B cell (primary cell): Measurements from ENCODE around the gene FBLN5.

Experiments used
- EZH2 ChIP-seq: IDR thresholded peaks from 2 replicates; pipeline ENCODE4 v1.6.1; 2012; ENCODE audit warnings: borderline replicate concordance, low read depth, mild to moderate bottlenecking, moderate library complexity, low read length; ENCODE audit not compliant: insufficient read depth, poor library complexity, severe bottlenecking
- TF ChIP-seq, protein P1 (sequence below): fragments of 200-600 bp; IDR thresholded peaks from one replicate; pipeline ENCODE4 v1.8.0; 2022; ENCODE audit warnings: antibody characterized with exemption, mild to moderate bottlenecking

DNA sequence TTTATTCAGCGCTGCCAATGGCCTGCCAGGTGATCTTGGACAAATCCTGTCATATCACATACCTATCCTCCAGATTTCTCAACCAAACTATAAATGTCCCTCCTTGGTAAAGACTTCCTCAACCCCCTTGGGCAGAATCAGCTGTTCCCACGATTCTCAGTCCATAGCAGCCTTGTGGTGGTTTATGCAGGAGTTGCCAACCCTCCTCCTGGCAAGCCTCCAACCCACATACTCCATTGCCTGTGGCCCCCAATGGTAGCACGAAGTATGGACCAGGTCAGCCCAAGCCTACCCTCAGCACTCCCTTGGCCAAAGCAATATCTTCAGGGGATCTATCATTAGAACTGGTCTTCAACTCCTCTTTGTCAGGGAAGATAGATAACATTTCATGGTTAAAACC, 27.0 kb downstream of the FBLN5 start:
- TF ChIP-seq, protein P1, sequence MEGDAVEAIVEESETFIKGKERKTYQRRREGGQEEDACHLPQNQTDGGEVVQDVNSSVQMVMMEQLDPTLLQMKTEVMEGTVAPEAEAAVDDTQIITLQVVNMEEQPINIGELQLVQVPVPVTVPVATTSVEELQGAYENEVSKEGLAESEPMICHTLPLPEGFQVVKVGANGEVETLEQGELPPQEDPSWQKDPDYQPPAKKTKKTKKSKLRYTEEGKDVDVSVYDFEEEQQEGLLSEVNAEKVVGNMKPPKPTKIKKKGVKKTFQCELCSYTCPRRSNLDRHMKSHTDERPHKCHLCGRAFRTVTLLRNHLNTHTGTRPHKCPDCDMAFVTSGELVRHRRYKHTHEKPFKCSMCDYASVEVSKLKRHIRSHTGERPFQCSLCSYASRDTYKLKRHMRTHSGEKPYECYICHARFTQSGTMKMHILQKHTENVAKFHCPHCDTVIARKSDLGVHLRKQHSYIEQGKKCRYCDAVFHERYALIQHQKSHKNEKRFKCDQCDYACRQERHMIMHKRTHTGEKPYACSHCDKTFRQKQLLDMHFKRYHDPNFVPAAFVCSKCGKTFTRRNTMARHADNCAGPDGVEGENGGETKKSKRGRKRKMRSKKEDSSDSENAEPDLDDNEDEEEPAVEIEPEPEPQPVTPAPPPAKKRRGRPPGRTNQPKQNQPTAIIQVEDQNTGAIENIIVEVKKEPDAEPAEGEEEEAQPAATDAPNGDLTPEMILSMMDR: no peak
- no peak for TF ChIP-seq EZH2
